GM12874 (cell line): ENCODE data around the gene RPGRIP1L.

Source experiments
- CTCF ChIP-seq: IDR thresholded peaks from 2 replicates; pipeline ENCODE4 v1.5.1; 2011; ENCODE audit warnings: low read depth, mild to moderate bottlenecking, control low read depth, low read length, moderate library complexity; ENCODE audit not compliant: insufficient read depth

Gene RPGRIP1L

GRCh38 chr16:53651357-53651756 is 52.3 kb downstream of the RPGRIP1L start:
- no peak for TF ChIP-seq CTCF

GRCh38 chr16:53646506-53646905 is 57.2 kb downstream of the RPGRIP1L start:
- no peak for TF ChIP-seq CTCF

- TF ChIP-seq CTCF, result no peak
Measured at GRCh38 chr16:53643474-53643873, 60.2 kb downstream of the RPGRIP1L start.

- no peak for TF ChIP-seq CTCF
Measured at GRCh38 chr16:53642094-53642493, 61.6 kb downstream of the RPGRIP1L start.

- TF ChIP-seq CTCF, result no peak
Measured at GRCh38 chr16:53636978-53637377, 66.7 kb downstream of the RPGRIP1L start.

GRCh38 chr16:53632526-53632925 is 71.1 kb downstream of the RPGRIP1L start:
- no peak for TF ChIP-seq CTCF

GRCh38 chr16:53631236-53632025 is 72.2 kb downstream of the RPGRIP1L start:
- TF ChIP-seq CTCF, result no peak
